HPDE6-E6E7 (cell line): ENCODE results near the gene DGLUCY.
"Not testable (repeated sequence)": the region's sequence is repeated elsewhere in the genome, so short reads cannot be mapped to it uniquely, and the experiment has no call there.

Experiments used
- DNase-seq: peaks from one replicate; pipeline ENCODE4 v3.0.0; 2011; ENCODE audit warnings: missing footprints; ENCODE audit errors: extremely low spot score

The DGLUCY gene

DNA sequence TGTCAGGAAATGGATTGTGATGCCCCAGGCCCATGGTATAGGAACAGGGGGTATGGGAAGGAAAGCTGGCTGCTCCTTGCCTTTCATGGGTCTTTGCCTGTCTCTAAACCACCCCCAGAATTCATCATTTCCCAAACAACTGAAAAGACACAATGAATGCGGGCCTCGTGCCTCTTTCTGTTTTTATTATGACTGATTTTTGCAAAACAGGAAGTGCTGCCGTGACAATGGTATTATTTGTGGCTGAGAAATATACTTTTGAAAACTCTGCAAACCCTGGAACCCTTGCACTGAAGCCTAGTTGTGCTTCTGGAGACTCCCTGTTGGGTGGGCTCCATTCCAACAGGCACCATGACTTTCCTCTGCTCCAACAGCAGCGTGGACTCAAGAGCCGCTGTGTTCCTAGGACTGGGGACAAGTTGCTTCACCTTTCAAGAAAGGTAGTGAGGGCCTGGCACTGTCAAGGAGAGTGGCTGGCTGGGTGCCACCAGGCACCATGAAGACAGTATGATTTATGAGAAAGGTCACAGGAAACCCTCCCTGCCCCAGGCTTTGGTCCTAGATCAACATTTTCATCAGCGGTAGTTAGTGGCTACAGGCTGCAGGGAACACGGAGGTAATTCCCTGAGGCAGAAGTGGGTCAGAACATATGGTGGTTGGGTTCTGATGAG lies 4.8 kb upstream of the DGLUCY start:
- no peak for DNase-seq

DNA sequence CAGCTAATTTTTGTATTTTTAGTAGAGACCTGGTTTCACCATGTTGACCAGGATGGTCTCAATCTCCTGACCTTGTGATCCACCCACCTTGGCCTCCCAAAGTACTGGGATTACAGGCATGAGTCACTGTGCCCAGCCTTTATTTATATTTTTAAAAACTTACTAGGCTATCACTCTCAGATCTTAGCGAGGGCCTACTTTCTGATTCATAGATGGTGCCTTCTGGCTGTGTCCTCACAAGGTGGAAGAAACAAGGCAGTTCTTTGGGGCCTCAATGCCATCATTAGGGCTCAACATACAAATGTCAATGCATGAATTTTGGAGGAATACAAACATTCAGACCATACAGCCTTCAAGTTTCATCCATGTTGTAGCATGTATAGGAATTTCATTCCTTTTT lies 2.4 kb upstream of the DGLUCY start:
- DNase-seq = no peak

DNA sequence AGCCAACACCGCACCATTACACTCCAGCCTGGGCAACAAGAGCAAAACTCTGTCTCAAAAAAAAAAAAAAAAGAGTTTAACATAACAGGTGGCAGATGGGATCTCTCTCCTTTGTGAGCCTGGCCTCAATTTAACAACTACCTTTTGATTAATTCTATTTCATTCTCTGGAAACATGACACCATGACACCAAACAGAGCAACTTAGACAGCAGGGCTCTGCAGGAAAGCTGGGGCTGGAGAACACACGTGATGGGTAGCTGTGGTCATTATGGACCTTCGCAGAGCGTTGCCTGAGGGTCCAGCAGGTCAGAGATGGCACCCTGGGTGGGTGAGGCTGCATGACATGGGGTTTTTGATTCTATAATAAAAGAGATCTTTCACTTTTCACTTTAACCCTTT lies 1.7 kb upstream of the DGLUCY start:
- DNase-seq = no peak

DNA sequence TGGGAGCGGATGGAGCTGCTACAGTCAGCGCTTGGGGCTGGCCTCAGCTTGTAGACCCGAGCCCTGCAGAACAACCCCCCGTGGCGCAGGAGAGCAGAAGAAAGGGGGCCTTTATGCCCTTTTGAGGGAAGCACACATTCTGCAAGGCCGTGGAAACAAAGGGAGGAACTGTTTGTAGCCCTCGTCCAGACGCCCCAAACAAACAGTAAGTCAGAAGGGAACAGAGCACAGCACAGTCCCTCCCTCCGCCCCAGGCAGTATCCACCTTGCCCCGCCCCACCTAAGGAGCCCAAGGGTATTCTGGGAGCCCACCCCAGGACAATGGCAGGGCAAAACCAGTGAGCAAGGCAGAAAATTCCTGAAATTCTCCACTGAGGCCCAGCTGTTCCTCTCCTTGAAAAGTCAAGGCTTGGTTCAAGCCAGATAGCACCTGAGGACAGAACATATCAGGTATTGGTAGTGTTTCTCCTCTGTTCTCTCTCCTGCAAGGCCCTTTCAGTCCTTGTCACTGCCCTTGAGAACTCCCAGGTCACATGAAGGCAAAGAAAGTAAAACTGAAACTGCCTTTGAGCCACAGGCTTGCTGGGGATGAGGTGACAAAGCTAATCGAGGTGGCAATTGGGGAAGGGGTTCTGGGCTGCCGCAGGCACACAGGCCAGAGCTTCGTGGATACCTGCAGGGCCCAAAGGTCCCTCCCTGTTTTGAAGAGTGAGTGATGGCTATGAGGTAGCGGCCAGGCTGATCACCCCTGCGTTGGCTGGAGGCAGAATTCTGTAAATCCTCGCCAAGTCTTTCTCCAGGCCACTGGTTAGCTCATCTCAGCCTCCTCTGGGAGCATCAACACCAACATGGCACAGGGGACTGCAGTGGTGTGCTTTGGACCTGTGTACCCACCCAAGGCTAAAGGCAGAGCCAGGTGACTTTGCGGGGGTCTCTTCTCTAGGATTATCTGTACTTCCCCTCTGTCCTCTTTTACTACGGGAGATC lies 499 bp downstream of the DGLUCY start:
- peak; percentile 61 for DNase-seq

DNA sequence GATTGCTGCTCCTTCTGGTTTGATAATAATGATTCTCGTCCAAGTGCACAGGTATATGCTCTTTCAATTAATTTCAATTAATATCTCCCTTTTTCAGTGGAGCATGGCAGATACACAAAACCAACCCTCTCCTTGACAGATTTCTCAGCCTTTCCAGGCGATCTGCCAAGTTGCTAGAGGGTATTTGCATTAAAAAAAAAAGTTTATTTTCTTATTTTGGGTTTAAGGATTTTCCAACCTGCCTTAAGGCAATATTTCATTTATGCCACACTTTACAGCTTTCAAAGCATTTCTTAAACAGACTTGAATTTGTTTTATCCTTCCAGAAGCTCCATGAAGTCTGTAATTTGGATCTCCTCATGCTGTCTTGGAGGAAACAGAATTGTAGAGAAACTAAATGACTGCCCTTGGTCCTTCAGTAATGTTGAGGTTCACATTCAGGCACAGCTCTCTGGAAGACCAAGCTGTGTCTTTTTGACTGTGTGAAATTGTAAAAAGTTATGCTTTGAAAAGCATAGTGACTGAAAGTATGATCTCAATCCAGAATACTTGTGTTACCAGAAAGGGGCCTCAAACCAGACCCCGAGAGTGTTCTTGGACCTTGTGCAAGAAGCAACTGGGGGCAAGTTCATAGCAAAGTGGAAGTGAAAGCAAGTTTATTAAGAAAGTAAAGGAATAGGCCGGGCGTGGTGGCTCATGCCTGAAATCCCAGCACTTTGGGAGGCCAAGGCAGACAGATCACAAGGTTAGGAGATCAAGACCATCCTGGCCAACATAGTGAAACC lies 2.3 kb downstream of the DGLUCY start:
- no peak for DNase-seq

DNA sequence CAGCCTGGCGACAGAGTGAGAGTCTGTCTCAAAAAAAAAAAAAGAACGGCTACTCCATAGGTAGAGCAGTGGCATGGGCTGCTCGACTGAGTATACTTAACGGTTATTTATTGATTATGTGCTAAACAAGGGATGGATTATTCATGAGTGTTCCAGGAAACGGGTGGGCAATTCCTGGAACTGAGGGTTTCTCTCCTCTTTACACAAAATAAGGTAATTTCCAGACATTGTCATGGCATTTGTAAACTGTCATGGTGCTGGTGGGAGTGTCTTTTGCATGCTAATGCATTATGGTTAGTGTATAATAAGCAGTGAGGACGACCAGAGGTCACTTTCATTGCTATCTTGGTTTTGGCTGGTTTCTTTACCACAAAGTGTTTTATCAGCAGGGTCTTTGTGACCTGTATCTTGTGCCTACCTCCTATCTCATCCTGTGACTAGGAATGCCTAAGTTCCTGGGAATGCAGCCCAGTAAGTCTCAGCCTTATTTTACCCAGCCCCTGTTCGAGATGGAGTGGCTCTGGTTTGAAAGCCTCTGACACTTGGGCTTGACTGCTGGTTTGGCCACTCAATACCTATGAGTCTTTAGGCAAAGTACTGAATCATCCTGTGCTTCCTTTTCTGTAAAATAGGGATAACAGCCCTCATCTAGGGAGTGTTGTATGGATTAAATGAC lies 3.2 kb downstream of the DGLUCY start:
- no peak for DNase-seq

DNA sequence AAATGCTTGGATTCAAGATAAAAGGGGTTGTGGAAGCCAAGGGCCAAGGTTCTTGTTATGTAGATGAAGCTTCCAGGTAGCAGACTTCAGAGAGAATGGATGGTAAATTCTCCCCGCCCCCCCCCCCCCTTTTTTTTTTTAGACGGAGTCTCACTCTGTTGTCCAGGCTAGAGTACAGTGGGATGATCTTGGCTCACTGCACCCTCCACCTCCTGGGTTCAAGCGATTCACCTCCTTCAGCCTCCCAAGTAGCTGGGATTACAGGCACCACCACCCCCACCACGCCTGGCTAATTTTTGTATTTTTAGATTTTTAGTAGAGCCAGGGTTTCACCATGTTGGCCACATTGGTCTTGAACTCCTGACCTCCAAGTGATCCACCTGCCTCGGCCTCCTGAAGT lies 4.1 kb downstream of the DGLUCY start:
- no peak for DNase-seq

DNA sequence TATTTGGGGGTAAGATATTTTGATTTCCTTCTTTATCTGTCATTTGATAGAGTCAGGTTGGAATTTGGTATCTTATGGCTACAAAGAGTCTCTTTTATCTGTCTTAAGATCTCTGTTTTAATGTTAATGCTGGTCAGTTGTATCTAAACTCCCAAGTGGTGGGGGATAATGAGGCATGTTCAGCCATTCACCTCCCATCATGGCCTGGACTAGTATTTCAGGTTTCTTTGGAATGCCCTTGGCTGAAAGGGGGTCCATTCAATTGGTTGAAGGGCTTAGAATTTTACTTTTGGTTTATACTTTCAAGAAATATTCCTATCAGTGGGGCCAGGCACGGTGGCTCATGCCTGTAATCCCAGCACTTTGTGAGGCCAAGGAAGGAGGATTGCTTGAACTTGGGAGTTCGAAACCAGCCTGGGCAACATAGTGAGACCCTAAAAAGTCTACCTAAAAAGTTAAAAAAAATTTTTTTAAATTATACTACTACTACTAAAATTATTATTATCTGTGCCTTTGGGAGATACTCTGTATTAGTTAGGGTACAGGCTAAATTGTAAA lies 4.7 kb downstream of the DGLUCY start:
- no peak for DNase-seq

DNA sequence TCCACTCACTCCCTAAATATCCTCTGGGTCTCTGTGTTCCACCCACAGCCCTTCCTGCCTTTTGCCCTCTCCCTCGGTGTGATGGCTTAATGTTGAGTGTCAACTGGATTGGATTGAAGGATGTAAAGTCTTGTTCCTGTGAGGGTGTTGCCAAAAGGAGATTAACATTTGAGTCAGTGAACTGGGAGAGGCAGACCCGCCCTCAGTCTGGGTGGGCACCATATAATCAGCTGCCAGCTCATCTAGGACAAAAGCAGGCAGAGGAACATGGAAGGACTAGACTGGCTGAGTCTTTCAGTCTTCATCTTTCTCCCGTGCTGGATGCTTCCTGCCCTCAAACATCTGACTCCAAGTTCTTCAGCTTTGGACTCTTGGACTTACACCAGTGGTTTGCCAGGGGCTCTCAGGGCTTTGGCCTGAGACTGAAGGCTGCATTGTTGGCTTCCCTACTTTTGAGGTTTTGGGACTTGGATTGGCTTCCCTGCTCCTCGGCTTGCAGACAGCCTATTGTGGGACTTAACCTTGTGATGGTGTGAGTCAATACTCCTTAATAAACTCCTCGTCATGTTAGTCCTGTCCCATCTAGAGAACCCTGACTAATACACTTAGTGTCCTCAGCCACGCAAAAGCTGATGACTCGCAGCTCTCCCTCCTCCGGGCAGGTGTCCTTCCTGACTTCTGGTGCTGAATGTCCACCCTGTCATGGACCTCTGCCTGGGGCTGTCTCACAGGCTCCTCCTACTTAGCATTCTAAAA lies 5.9 kb downstream of the DGLUCY start:
- peak; percentile 52 for DNase-seq

DNA sequence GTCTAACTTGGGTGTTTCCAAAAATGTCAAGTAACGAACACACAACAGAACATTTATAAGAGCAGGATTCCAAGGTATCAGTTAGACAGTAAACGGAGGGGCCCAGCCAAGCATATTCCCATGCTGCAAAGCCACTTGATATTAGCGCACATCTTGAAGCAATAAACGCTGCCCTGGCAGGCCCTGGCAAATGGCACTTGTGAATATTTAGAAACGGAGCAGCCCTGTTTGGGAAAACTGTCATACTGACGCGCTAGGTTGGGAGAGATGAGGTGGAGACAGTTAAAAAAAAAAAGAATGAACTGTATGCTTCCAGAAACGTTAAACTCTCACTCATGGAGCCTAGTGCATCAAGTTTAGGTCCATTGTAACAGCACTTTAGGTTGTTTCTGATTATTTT lies 9.3 kb downstream of the DGLUCY start:
- DNase-seq = no peak

DNA sequence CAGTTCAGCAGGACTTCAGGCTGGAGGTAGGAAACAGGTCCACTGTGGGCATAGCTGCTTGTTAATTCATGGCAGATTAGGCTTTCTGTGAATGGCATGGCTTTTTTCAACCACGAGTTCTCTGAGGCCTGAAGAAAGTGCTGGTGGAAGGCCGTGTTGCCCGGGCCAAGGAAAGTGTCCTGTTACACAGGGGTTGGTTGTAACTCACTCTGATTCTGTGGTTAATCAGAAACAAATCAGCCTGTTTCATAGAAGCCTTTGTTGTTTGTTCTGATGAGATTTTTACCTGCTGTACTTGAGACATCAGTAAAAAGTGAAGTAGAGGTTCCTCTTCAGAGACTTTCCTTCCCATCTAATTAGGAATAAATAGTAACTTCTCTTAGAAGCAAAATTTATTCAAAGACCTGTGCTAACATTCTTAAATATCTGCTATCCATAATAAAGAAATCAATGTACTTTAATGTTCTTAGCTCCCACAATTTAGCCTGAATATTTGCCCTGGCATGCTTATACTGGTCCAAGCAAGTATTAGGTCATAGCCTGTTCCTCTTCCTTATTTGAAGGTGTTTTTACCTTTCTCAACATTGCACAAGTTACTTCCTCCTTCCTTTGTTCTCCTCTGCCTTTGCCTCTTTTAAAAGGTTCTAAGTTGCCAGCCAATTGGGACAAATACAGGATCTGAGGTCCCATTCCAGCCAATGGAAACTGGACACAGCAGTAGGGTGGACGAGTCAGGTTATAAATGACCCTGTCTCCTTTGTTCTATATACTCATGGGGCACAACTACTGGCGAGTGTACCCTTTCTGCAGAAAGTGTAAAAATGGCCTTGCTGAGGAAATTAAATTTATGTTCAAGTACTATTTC lies 10.8 kb downstream of the DGLUCY start:
- DNase-seq = not testable (repeated sequence)

DNA sequence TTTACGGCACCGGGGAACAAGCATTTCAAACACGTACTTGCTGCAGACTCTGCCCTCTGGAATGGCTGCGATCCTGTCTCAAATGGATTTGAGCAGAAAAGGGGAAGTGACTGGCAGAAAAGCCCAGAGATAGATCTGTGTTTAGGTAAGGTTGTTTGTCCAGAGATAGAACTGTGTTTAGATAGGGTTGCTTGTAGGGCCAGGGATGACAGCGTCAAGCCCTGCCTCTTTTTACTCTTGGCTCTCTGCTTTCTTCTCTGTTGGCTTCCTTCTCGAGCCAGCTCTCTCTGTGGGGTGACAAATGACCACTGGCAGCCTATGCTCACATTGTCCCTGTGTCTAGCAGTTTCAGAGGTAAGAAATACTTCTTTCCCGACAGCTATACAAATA lies 11.4 kb downstream of the DGLUCY start:
- no peak for DNase-seq

DNA sequence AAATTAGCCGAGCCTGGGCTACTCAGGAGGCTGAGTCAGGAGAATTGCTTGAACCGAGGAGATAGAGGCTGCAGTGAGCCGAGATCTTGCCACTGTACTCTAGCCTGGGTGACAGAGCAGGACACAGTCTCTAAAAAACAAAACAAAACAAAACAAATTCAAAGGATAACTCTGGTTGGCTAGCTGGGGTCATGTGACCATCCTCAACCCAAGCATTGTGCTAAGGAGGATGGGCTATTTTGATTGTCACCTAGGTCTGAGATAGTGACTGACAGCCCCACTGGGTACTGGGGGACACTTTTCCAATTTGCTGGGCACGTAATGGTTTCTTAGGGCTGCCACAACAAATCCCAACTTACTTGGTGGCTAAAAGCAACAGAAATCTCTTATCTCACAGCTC lies 11.9 kb downstream of the DGLUCY start:
- DNase-seq = no peak

DNA sequence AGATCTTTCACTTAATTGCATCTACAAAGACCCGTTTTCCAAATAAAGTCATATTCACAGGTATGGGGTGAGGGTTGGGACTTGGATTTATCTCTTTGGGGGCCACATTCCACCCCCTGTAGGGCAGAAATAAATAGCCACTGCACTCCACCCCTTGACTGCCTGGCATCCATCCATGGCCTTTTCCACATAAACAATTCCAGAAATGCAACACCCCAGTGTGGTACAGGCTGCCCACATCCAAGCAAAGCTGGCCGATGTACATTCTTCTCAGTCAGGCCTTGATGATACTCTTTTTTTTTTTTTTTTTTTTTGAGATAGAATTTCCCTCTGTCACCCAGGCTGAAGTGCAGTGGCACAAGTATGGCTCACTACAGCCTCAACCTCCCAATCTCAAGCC lies 12.9 kb downstream of the DGLUCY start:
- no peak for DNase-seq

DNA sequence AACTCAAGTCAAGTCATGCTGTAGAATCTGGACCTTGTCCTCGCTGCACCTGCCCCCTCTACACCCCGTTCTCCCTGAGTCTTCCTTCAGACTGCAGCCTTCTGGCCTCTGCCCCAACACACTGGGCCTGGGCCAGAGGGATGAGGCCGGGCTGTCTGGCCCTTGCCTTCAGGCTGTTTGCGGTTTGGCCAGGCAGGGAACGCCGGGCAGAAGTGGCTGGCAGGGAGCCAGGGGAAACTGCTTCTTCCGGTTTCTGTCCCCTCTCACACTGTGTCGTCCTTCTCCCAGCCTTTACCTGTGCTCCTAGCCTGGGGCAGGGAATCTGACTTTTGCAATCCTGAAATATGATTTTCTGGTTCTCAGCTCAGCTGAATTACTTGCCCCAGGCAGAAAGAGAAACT lies 13.5 kb downstream of the DGLUCY start:
- DNase-seq = peak; percentile 91

DNA sequence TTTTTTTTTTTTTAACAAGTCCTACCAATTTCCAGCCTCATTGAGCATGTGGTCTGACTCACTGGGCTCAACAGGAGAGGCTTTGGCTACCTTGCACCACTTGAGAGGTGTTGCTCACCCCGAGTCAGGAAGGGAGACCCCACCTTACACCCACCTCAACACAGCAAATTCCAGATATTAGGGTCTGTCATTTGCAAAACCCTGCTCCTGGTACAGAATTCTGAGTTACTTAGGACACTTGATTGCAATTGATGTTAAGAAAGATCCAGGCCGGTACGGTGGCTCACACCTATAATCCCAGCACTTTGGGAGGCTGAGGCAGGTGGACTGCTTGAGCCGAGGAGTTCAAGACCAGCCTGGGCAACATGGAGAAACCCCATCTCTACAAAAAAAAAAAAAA lies 14.1 kb downstream of the DGLUCY start:
- peak; percentile 34 for DNase-seq

DNA sequence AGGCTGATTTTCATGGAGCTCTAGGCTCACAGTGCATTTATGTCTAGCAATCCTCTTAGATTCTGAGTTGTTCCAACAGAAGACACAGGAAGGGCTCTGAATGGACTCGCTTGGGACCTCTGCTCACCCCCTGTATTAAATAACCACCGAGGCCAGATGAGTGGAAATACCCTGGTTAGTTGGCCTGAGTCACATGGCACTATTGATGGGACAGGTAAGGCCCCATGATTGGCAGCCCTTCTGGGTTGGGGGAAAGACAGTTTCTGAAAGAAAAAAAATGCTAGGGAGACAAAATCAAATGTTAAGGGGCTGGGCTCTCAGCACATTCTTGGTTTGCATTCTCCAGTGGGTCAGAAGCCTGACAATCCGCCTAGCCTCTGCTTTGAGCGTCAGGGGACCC lies 14.8 kb downstream of the DGLUCY start:
- no peak for DNase-seq

DNA sequence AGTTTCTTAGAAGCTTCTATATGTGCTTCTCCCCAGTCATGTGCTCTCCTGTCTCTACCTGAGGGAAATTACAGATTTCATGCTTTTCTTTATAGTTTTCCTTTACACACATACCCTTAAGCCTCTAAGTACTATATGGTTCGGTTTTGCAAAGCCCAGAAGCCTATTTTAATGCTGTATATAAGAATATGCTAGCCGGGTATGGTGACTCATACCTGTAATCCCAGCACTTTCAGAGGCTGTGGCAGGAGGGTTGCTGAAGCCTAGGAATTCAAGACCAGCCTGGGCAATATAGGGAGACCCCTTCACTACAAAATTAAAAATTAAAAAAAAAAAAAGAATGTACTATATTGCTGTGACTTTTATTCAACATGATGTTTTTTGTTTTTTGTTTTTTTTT lies 15.4 kb downstream of the DGLUCY start:
- no peak for DNase-seq

DNA sequence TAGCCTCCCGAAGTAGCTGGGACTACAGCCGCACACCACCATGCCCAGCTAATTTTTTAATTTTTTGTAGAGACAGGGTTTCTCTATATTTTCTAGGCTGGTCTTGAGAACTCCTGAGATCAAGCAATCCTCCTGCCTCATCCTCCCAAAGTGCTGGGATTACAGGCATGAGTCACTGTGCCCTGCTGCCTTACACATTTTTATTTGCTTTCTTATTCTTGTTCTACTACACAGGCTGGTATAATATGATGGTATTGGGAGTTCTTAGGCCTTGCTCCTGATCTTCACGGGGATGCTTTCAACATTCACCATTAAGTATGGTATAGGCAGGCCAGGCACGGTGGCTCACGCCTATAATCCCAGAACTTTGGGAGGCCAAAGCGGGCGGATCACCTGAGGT lies 21.2 kb downstream of the DGLUCY start:
- no peak for DNase-seq
